Measurements from ENCODE around the gene KIAA0825. TPM values are rescaled to one million over a fixed set of nuclear protein-coding genes. Genes with fewer than 3 reads are reported as not detected.
A peak's percentile ranks its signal among the peaks of the same experiment; 100 is the strongest.

Gene KIAA0825
- total RNA-seq (2014; rRNA removed) (0.07 and 0.23 TPM in 2 replicates), Bru-seq, nascent RNA (percentile 26 among the genes with signal in this experiment), BruChase-seq, experiment 1, labeled RNA remaining after a 6-hour chase (percentile 25 among the genes with signal in this experiment), BruChase-seq, experiment 2, labeled RNA remaining after a 2-hour chase (percentile 39 among the genes with signal in this experiment)
- long read RNA-seq = 0 reads

DNA sequence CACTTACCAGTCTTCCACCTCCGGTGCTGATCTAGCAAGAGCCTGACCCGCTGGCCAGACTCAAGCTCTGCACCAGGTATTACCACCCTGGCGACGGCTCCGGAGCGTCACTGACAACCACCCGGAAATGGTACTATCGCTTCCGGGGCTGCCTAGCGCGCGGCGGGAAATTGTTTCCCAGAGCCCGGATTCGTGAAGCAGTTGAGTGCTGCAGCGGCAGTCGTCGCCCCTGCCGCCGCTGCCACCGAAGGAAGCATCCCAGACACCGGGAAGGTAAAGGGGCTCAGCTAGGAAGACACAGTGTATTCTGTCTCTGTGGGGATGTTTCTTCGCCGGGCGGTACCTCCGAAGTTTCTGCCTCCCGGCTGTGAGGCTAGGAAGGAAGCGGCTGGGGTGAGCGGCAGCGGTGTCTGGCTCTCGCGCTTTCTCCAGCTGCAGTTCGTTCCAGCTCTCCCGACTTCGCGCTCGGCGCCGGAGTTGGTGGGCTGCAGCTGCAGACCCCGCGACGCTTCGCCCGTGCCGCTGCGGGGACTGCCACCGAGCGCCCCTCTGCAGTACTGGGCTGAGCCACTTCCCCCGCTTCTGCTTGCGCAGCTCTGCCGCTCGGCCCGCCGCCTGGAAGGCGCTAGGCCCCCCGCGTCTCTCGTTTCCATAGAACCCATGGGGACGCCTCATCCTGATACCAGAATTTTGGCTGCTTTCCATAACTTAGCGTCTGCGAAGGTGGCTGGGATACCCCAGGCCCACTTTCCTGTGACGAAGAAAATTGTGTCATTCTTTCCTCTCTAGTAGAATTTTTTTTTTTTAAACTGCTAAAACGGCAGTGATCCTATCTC lies at the start of gene KIAA0825, which contains the start of gene SLF1:
KIAA0825 (minus strand) TSS at position 112 of the 836 bp plus-strand sequence. CDS start 81,478 bp downstream, outside the sequence.
SLF1 (plus strand) TSS at position 177 of the 836 bp plus-strand sequence. CDS start 10,142 bp downstream, outside the sequence.
- no peaks in the 10 kb centered on the region for H3K27me3 ChIP-seq (ENCODE audit: low read length)
- peak within 1 kb of the TSS; percentile 82 for H3K9ac ChIP-seq (ENCODE audit: low read length)
- H3K4me1 ChIP-seq (ENCODE audit: insufficient read depth, low read length) = peaks cover 7% of the 10 kb centered on the region
- peak within 1 kb of the TSS; percentile 83 for H3K4me2 ChIP-seq (ENCODE audit: low read length)
- no peaks in the 10 kb centered on the region for H4K20me1 ChIP-seq (ENCODE audit: low read length)
- BruUV-seq (replicated peaks) = no TSS peak
- H3K27ac ChIP-seq (ENCODE audit: low read length) = peak within 1 kb of the TSS; percentile 60
- no peaks in the 10 kb centered on the region for H3K9me3 ChIP-seq (ENCODE audit: low read length)
- peak; percentile 97 for ATAC-seq
- H3K36me3 ChIP-seq (ENCODE audit: low read depth, low read length) = no peaks in the 10 kb centered on the region
- peak within 1 kb of the TSS; percentile 83 for H2AFZ ChIP-seq (ENCODE audit: low read length)
- CTCF ChIA-PET = interaction anchor here (0.7 kb wide), 1 partner anchor 132 kb away, joined by 3 read pairs; no protein-coding TSS in a partner anchor
- no peaks in the 10 kb centered on the region for H3F3A ChIP-seq (ENCODE audit: low read length, unreplicated experiment)
- peak within 1 kb of the TSS; percentile 81 for H3K4me3 ChIP-seq (ENCODE audit: low read length)
- peaks cover 50% of the 10 kb centered on the region for H3K79me2 ChIP-seq (ENCODE audit: low read length)
- POLR2A ChIA-PET (ENCODE audit: unreplicated experiment) = no interaction called here
- no peaks in the 10 kb centered on the region for H3K9me2 ChIP-seq (replicated peaks; ENCODE audit: low read length)
- intact Hi-C loops (cut with micrococcal nuclease) = loop anchor here (2.0 to 5.0 kb wide), 2 partner anchors 91 to 120 kb away; no protein-coding TSS in a partner anchor
- no peak for TF ChIP-seq EZH2 (IDR thresholded peaks at IDR 0.05; ENCODE audit: low read length, unreplicated experiment)
- no peak for TF ChIP-seq EZH2phosphoT487 (IDR thresholded peaks at IDR 0.05; ENCODE audit: borderline replicate concordance, low read length)
- TF ChIP-seq, protein P1, sequence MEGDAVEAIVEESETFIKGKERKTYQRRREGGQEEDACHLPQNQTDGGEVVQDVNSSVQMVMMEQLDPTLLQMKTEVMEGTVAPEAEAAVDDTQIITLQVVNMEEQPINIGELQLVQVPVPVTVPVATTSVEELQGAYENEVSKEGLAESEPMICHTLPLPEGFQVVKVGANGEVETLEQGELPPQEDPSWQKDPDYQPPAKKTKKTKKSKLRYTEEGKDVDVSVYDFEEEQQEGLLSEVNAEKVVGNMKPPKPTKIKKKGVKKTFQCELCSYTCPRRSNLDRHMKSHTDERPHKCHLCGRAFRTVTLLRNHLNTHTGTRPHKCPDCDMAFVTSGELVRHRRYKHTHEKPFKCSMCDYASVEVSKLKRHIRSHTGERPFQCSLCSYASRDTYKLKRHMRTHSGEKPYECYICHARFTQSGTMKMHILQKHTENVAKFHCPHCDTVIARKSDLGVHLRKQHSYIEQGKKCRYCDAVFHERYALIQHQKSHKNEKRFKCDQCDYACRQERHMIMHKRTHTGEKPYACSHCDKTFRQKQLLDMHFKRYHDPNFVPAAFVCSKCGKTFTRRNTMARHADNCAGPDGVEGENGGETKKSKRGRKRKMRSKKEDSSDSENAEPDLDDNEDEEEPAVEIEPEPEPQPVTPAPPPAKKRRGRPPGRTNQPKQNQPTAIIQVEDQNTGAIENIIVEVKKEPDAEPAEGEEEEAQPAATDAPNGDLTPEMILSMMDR (conservative IDR thresholded peaks at IDR 0.05; ENCODE audit: low read depth, low read length) = no peak
- peak; percentile 84 for DNase-seq

GRCh38 chr5:94667937-94668336 lies 49.5 kb upstream of the KIAA0825 start:
- TF ChIP-seq, protein P1 (conservative IDR thresholded peaks at IDR 0.05; ENCODE audit: low read depth, low read length) = no peak
- TF ChIP-seq EZH2 (IDR thresholded peaks at IDR 0.05; ENCODE audit: low read length, unreplicated experiment) (no peak), EZH2phosphoT487 (IDR thresholded peaks at IDR 0.05; ENCODE audit: borderline replicate concordance, low read length) (no peak)
- Histone ChIP-seq H2AFZ (ENCODE audit: low read length) (no peak overlapping the region), H3K4me2 (ENCODE audit: low read length) (no peak overlapping the region), H3K9ac (ENCODE audit: low read length) (no peak overlapping the region), H3K9me2 (replicated peaks; ENCODE audit: low read length) (no peaks in the 10 kb centered on the region), H3F3A (ENCODE audit: low read length, unreplicated experiment) (no peaks in the 10 kb centered on the region), H3K36me3 (ENCODE audit: low read depth, low read length) (no peaks in the 10 kb centered on the region), H3K27ac (ENCODE audit: low read length) (no peak overlapping the region), H3K4me1 (ENCODE audit: insufficient read depth, low read length) (no peaks in the 10 kb centered on the region), H4K20me1 (ENCODE audit: low read length) (no peaks in the 10 kb centered on the region), H3K27me3 (ENCODE audit: low read length) (no peaks in the 10 kb centered on the region), H3K79me2 (ENCODE audit: low read length) (no peaks in the 10 kb centered on the region), H3K4me3 (ENCODE audit: low read length) (no peak overlapping the region), H3K9me3 (ENCODE audit: low read length) (no peaks in the 10 kb centered on the region)
- ATAC-seq = no peak
- no peak for DNase-seq
- intact Hi-C loops (cut with micrococcal nuclease) = no loop called here
- POLR2A ChIA-PET (ENCODE audit: unreplicated experiment) = no interaction called here
- no TSS peak for BruUV-seq (replicated peaks)
- CTCF ChIA-PET = no interaction called here

Data from PC-3 (cell line).